SK-MEL-5 (cell line): ENCODE measurements around the gene SLC45A3. TPM values are rescaled to one million over a fixed set of nuclear protein-coding genes. Genes with fewer than 3 reads are reported as not detected.

Source experiments
- DNase-seq: peaks from one replicate; pipeline ENCODE4 v3.0.0-alpha.2; 2016; ENCODE audit warnings: low read depth, low spot score
- in situ Hi-C: cut with HindIII; loops from 2 replicates; pipeline ENCODE4 v1.10.0; 2016; ENCODE audit warnings: low sequenced_read_pairs, high pct_unique_total_duplicates, low pct_unique_long_range_greater_than_20kb
- total RNA-seq: library from RNA; depleted of rRNA; stranded (reverse); fragments of >200 nt; shearing (Covaris generic); gene quantifications from 2 replicates; pipeline ENCODE4 v1.2.3, GENCODE V29; 2014

The SLC45A3 gene
- total RNA-seq, 1 experiment from 2014 or later: 5.5 TPM

DNA sequence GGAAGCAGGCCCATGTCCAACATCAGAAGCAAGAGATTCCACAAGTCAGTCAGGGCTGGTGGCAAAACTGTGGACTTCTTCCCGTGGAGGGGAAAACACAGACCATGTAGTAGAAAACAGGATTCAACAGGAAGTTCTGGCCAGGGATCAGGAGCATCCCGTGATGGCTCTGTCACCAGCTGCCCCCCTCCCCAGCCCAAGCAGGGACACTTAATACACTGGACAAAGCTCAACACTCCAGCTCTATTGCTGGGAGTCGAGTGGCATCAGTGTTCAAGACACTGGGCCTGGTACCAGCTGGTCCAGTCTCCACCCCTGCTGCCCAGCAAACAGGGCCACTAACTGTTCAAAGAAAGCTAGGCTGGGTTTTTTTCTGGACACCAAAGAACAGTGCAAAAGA is 3.7 kb downstream of the SLC45A3 start:
- in situ Hi-C loops: no loop called here
- no peak for DNase-seq

DNA sequence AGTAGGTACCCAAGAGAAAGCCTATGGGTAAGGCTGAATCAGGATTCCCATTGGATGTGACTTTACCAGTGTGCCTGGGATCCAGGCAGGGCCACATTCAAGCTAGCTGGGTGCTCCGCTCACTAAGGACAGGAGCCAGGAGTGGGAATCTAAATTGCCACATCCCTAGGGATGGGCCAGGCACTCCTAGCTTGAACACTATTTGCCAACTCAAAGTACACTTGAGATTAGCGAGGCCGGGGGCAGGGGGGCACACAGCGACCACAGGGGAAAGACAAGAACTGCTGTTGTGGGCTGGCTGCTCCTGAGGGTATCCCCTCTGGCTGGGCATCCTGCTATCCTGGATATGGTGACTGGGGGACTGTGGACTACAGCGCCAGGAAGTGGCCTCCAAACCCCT is 4.3 kb downstream of the SLC45A3 start:
- DNase-seq: no peak
- in situ Hi-C loops: no loop called here

DNA sequence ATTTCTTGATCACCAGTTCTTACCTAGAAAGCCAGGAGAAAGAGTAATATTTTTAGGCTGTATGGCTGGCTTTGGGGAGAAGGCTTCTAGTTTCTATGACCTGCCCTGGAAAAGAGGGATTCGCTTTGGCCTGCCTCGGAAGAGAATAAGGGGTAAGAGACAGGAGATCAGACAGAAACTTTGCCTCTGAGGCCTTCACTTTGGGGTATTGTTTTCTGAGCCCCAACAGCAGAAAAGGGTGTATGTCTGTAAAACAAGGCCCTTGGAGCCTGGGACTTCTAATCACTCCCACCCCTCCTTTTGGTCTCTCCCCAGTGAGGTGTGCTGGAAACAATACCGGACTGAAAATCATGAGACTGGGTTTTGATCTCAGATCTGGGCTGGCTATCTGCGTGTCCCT is 5.1 kb downstream of the SLC45A3 start:
- no peak for DNase-seq
- in situ Hi-C loops: no loop called here

DNA sequence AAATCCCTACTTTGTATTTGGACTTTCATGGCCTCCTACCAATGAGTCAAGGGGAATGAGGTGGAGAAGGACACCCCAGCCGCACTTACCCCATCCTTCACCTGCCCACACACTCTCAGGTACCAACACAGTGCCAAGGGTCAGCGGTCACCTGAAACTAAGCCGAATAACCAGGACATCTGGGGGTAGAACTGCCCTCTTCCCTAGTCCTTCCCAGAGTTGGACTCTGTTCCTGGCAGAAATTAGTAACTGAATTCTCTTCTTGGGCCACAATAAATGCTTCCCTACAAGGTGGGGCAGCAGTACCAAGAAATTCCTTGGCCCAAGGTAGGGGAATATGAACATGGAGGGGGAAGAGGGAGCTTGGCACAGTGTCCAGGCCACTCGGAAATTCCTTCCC is 7.3 kb downstream of the SLC45A3 start:
- DNase-seq: no peak
- in situ Hi-C loops: no loop called here

DNA sequence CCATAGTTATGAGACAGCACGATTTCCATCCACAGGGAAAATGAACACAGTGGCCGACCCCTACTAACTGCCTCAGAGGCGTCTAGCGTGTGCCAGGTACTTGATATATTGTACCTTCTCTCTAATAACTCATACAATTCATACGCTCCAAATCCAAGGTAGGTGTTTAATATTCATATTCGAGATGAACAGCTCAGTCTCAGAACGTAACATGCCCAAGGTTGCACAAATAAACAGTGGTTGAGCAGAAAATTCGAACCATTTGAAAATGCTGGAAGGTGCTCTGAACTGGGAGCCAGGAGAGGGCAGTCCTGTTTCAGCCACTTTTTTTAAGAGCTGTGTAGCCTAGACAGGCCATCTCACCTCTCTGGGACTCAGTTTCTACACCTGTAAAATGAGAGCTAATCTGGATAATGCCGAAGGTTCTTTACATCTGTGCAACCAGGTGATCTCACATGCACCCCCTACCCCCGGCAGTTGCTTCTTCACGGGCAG is 7.9 kb downstream of the SLC45A3 start:
- no peak for DNase-seq
- in situ Hi-C loops: no loop called here

DNA sequence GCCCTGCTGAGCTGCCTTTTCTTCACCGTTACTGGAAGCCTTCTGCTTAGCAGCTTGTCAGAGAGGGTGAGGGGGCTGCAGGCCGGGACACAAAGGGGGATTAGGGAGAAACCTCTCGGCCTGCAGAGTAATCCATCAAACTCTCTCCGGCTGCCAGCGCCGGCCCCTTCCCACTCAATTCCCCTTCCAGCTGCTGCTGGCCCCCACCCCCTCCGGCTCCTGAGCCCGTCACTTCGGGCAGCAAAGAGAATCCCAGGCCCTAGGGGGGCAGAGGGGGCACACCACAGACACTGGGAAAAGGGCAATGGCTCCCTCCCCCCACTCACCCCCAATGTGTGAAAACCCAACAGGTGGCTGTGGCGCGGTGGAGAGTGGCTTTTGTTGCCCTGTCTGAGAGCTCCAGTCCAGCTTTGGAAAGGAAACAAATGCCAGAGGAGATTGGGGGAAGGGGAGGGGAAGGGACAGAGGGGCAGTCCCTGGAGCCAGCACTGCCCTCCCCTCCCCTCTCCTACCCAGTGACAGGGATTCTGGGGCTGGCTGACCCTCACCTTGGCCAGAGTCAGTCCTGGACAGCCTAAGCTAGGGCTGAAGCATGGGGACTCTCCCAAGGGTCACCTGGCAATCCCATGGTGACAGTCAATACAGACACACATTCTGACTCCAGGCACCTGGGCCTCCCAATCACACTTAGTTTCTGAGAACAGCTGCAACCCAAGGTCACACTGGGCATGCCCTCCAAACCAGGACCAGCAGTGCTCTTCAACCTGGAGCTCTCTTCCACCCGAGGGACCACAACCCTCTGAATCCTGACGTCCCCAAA is 9.5 kb downstream of the SLC45A3 start:
- in situ Hi-C loops: no loop called here
- DNase-seq: no peak

DNA sequence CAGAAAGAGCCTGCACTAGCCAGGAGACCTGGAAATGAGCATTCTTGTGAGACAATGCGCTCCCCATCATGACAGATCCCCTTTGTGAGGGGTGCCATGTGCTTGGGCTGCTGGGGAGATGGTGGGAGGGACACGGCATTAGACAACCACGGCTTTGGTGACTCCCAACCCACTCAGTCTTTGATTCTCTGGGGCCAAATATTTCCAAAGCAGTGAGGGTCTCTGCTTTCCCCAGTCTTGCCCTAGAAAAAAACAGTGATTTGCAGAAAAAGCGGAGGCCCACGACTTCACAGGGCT is 10.2 kb downstream of the SLC45A3 start:
- no peak for DNase-seq
- in situ Hi-C loops: no loop called here

DNA sequence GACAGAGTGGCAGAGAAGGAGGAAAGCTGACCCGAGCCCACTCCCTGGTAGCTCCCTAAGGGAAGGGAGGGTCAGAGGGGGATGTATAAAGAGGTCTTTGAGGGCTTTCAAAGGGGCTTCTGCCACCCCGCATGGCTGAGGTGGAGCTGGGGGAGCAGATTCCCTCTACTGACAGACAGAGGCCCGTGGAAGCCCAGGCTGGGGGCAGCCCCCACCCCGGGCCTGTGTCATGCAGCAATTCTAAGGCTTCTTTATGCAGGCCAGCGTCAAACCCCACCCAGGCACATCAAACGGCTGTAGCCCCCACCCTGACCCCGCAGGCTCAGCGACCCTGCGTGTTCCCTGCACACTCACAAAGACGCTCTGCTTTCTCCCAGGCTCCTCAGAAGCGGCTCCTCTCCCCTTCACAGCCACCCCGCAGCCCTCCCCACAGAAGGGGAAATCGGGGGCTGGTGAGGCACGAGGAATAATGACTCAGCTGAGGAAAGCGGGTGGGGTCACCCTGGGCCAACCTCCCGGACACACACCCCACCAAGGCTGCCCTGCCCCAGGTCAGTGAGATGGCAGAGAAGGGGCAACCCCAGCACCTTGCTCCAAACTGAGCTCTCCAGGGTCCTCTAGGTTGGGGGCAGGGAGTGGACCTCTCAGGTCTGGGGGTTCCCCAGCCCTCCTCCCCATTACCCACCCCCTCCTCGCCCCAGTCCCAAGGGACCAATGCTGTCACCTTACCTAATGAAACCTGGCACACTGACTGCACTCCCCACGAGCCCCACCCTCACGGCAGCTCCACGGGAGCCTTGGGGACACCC is 10.8 kb downstream of the SLC45A3 start:
- in situ Hi-C loops: no loop called here
- no peak for DNase-seq

DNA sequence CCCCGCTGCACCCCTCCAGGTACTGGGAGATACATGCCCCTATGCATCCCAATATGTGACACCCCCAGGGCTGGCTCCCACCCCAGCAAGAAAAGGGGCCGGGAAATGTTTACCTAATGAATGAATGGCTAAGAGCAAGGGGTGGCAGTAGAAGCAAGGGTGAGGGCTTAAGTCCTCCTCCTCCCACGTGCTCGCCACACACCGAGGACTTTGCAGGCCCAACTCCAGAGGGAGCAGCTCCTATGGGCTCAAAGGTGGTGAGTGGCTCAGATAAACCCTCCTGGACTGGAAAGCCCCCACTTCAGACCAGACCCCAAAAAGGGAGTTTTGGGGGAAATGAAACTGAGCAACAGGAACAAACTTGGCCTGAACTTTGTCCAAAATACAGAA is 11.4 kb downstream of the SLC45A3 start:
- in situ Hi-C loops: no loop called here
- no peak for DNase-seq

DNA sequence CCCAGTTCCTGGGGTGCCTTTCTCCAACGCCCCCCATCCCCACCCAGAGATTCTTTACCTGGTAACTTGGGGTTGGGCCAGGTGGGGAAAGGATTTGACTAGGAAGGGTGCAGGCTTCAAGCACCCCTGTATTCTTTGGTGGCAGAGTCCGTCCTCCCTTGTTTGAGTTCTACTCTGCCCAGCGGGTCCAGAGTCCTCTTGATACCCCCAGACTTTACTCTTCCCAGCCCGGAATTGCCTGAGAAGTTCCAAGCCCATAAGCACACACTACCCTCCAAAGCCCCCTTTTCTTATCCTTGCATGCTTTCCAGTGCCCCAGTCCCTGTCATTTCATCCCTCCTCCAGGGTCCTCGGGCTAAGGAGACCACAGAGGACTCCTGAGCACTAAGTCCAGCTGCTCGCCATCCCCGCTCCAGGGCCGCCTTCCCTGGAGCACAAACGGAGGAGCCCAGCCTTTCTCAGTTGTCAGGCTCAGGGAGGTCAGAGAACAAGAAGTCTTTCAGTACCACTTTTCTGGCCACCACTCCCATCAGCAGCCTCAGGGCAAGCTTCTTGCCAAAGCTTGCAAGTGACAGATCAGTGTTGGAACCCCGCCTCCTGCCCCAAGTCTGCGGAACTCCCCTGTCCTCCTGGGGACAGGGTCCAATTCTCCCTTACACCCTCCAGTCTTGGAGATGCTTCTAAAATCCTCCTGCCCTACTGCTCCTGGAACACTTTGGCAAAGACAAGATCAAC is 12.2 kb downstream of the SLC45A3 start:
- peak; percentile 31 for DNase-seq
- in situ Hi-C loops: no loop called here

DNA sequence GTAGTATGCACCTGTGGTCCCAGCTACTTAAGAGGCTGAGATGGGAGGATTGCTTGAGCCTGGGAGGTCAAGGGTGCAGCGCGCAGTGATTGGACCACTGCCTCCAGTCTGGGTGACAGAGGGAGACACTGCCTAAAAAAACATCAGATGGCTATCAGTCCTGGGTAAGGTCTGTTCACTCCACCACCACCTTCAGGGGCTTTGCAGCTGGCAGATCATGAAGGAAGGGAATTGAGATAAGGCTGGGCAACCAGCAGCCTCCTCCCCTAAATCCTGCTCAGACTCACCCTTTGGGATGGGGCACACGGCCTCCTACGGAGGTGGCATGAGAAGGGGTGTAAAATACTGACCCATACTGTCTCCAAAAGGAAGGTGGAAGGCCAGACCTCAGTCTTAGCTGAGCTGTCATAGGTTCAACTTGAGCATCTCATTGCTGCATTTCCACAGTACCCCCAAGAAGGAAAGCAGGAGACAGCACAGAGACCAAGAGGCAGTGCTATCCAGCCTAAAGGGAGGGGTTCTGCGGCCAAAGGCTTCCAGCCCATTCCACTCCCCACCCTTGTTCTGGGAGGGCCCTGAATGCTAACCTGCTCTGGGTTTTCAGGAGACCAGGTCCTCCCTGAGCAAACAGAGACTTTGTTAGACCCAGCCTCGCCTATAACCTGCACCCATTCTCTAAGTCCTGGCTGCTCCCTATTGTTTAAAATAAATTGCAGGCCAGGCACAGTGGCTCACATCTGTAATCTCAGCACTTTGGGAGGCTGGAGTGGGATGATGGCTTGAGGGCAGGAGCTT is 13.7 kb downstream of the SLC45A3 start:
- in situ Hi-C loops: no loop called here
- no peak for DNase-seq

DNA sequence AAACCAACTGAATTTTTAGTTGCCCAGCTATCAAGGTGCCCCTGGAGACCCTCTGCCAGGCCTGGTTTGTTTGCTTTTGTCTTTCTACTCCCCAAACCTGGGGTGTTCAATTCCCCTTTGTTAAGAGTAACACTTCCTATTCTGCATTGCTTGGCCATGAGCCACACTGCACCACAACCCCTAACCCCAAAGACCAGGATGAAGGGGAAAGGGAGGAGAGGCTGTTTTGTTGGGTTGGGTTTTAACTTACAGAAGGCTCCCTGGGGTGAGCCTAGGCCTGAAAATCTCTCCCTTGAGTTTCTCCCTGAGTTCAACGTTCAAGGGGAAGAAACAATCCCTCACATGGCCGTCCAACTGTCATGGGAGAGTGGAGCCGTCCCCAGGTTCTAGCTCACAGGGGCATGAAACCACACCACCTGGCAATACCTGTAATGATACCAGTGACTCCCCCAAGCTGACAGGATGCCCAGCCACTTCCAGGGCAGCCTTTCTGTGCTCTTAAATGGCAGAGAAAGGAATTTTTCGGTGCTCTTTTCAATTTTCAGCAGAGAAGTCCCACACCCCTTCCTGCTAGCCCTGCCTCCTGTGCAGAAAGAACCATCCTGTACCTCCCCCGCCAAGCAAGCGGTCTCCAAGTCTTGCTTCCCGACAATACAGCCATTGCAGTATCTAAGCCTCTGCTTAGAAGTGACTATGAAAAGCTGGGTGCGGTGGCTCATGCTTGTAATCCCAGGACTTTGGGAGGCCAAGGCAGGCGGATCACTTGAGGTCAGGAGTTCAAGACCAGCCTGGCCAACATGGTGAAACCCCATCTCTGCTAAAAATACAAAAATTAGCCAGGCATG is 14.9 kb downstream of the SLC45A3 start:
- in situ Hi-C loops: no loop called here
- no peak for DNase-seq

DNA sequence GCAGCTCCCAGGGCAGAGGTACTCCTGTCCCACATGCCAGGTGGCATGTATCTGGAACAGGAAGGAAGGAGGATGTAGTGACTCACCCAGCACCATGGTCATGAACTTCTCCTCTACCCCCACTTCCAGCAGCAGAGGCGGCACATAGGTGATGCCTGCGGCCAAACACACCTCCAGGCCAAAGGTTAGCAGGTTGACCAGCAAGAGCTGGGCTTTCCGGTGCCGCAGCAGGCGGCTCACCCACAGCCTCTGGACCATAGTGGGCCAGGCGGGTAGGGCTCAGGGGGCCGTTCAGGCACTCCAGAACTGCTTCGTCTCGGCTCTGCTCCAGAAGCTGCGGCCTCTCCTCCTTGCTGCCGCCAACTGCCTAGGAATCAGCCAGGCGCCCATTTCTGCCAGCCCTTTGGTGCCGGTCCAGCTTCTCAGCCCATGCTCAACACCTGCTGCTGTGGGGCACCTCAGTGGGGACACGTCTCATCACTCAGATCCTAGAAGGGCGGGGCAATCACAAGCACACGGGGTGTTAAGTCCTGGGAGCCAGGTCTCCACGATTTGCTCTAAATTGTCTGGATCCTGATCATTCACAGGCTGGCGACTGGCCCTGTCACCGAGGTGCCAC is 15.8 kb downstream of the SLC45A3 start:
- no peak for DNase-seq
- in situ Hi-C loops: no loop called here

DNA sequence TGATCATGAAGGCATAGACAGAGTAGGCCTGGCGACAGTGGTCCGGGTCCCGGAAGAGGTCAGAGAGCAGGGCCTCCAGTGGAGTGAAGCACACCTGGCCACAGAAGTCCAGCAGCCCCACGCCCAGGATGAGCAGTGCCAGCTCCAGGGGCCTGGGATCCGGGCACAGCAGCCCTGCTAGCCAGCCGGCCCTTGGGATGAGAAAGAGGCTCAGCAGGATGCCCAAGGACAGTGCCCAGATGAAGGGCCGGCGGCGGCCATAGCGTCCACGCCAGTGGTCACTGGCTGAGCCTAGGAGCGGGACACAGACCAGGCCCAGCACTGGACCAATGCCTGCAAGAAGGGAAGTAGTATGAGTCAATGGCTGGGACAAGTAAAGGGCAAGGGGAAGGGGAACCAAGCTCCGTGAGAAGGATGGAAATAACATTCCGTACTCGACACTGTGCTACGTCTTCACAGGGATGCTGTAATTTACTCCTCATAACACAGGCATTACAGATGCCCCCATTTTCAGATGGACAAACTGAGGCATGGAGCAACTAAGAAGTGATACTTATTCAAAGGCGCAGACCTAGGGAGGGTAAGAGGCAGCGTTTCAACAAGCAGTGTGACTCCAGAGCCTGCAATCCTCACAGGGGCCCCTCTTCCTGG is 16.9 kb downstream of the SLC45A3 start:
- DNase-seq: no peak
- in situ Hi-C loops: no loop called here

DNA sequence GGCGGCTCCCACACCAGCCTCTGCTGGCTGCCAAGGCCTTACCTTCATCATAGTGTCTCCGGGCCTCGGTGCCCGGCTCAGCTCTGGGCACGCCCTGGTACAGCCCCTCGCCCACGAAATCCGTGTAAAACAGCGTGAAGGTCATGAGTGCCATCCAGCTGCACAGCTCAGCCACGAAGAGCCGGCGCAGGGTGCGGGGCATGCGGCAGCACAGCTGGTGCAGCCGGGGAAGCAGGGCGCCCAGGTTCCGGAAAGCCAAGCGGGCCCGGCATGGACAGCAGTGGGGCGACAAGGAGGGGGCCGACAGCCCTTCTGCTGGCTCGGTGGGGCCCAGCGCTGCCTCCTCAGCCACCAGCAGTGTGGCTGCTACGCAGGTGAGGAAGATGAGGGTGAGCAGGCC is 17.5 kb downstream of the SLC45A3 start:
- DNase-seq: no peak
- in situ Hi-C loops: no loop called here

DNA sequence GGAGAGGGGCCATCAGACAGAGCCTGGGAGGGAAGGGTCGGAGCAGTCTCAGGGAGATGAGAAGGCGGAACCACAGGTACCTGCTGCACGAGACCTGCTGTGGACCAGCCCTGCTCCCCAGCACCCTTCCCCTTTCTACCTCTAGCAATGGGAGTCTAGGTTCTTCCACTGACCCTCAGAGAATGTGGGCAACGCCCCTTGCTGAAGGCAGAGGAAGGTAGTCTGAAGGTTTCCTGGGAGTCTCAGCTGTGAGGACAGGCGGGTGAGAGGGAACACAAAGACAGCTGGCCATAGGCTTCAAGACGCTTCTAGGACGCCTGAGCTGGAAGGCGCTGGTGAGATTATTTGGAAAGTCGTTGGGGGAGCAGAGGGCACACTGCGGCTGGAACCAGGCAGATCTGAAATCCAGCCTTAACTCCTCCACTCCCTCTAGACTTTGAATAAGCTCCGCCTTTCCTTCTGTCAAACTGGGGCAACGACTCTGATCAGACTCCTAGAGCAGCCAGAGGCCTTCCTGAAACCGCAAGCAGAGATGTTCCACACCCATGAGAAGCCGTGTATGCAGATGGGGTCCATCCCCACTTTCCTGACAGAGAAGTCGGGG is 18.1 kb downstream of the SLC45A3 start:
- in situ Hi-C loops: no loop called here
- DNase-seq: no peak
